Hepatocyte (in vitro differentiated cells): ENCODE results near the gene TELO2. TPM values are rescaled to one million over a fixed set of nuclear protein-coding genes. Genes with fewer than 3 reads are reported as not detected.

ENCODE experiments used
- DNase-seq: peaks from one replicate; pipeline ENCODE4 v3.0.0-alpha.2; 2016; ENCODE audit warnings: low spot score
- H2AFZ ChIP-seq: fragments of 200-600 bp; sonication (generic); 2 replicates; pipeline ENCODE4 v1.6.0; 2016; ENCODE audit warnings: antibody characterized with exemption, mild to moderate bottlenecking
- H3K27ac ChIP-seq: fragments of 200-600 bp; sonication (generic); 2 replicates; pipeline ENCODE4 v1.5.1; 2016; ENCODE audit warnings: mild to moderate bottlenecking
- H3K27me3 ChIP-seq: fragments of 200-600 bp; sonication (generic); 2 replicates; pipeline ENCODE4 v1.6.1; 2016
- H3K36me3 ChIP-seq: fragments of 200-600 bp; sonication (generic); replicated peaks from 2 replicates; pipeline ENCODE4 v1.5.1; 2016; ENCODE audit warnings: low read depth; ENCODE audit not compliant: insufficient read depth
- H3K4me1 ChIP-seq: fragments of 200-600 bp; sonication (generic); 2 replicates; pipeline ENCODE4 v1.5.1; 2016; ENCODE audit warnings: mild to moderate bottlenecking, moderate library complexity; ENCODE audit not compliant: insufficient read depth
- H3K4me2 ChIP-seq: fragments of 200-600 bp; sonication (generic); 2 replicates; pipeline ENCODE4 v1.6.0; 2016
- H3K4me3 ChIP-seq: fragments of 200-600 bp; sonication (generic); 2 replicates; pipeline ENCODE4 v1.5.1; 2016; ENCODE audit warnings: mild to moderate bottlenecking
- H3K79me2 ChIP-seq: fragments of 200-600 bp; sonication (generic); 2 replicates; pipeline ENCODE4 v1.6.0; 2017; ENCODE audit warnings: mild to moderate bottlenecking
- H3K9me2 ChIP-seq: fragments of 200-600 bp; sonication (generic); replicated peaks from 2 replicates; pipeline ENCODE4 v1.6.0; 2017; ENCODE audit warnings: mild to moderate bottlenecking; ENCODE audit not compliant: insufficient read depth
- H3K9me3 ChIP-seq: fragments of 200-600 bp; sonication (generic); 2 replicates; pipeline ENCODE4 v1.5.1; 2016; ENCODE audit warnings: low read depth, mild to moderate bottlenecking
- H4K20me1 ChIP-seq: fragments of 200-600 bp; sonication (generic); 2 replicates; pipeline ENCODE4 v1.6.0; 2016; ENCODE audit warnings: mild to moderate bottlenecking; ENCODE audit not compliant: insufficient read depth, poor library complexity, severe bottlenecking
- EZH2 ChIP-seq: fragments of 200-600 bp; sonication (generic); IDR thresholded peaks from 2 replicates; pipeline ENCODE4 v1.6.1; 2016; ENCODE audit warnings: antibody characterized with exemption, mild to moderate bottlenecking, borderline replicate concordance
- EZH2phosphoT487 ChIP-seq: fragments of 200-600 bp; sonication (generic); IDR thresholded peaks from one replicate; pipeline ENCODE4 v1.6.1; 2018; ENCODE audit warnings: antibody characterized with exemption, mild to moderate bottlenecking, low read depth, moderate library complexity; ENCODE audit not compliant: unreplicated experiment, severe bottlenecking
- WGBS: methylation state at CpG from one replicate; pipeline ENCODE4 v1.1.6; 2016; ENCODE audit warnings: low lambda C conversion rate; ENCODE audit errors: missing lambda C conversion rate; 5-methylcytosine and 5-hydroxymethylcytosine counted together
- polyA plus RNA-seq: library from polyadenylated mRNA; unstranded; fragments of >200 nt; fragmentation: Nextera tagmentation; extraction: Ambion mirVana; gene quantifications from 2 replicates; pipeline ENCODE4 v1.2.1, GENCODE V29; 2016
- total RNA-seq: library from RNA; depleted of rRNA; stranded (reverse); fragments of >200 nt; gene quantifications from 2 replicates; pipeline ENCODE4 v1.2.3, GENCODE V29; 2014
- TF ChIP-seq, protein P1 (sequence below): fragments of 200-600 bp; sonication (generic); IDR thresholded peaks from 2 replicates; pipeline ENCODE4 v1.5.1; 2016; ENCODE audit warnings: antibody characterized with exemption, mild to moderate bottlenecking; ENCODE audit not compliant: poor library complexity

The TELO2 gene
- total and polyA plus RNA-seq, 2 experiments from 2014 or later, result 22.8 to 50.9 TPM

DNA sequence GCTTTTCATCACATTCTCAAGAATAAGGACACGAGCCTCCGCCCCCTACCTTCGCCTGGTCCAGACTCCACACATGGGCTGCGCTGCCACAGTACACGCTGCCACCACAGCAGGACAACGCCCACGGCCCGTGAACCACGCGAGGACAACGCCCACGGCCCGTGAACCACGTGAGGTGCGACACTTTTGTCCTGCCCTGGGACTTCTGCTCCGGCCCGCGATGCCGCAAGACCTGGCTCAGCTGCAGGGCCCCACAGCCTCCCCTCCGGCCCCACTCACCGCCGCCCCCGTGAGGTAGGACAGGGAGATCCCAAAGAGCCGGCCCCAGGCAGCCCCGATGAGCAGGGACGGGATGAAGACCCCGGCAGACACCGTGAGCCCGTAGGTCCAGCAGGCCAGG is 42.9 kb upstream of the TELO2 start:
- no peak overlapping the region for H2AFZ ChIP-seq
- H3K9me3 ChIP-seq, result no peaks in the 10 kb centered on the region
- TF ChIP-seq EZH2phosphoT487, result no peak
- TF ChIP-seq, protein P1, sequence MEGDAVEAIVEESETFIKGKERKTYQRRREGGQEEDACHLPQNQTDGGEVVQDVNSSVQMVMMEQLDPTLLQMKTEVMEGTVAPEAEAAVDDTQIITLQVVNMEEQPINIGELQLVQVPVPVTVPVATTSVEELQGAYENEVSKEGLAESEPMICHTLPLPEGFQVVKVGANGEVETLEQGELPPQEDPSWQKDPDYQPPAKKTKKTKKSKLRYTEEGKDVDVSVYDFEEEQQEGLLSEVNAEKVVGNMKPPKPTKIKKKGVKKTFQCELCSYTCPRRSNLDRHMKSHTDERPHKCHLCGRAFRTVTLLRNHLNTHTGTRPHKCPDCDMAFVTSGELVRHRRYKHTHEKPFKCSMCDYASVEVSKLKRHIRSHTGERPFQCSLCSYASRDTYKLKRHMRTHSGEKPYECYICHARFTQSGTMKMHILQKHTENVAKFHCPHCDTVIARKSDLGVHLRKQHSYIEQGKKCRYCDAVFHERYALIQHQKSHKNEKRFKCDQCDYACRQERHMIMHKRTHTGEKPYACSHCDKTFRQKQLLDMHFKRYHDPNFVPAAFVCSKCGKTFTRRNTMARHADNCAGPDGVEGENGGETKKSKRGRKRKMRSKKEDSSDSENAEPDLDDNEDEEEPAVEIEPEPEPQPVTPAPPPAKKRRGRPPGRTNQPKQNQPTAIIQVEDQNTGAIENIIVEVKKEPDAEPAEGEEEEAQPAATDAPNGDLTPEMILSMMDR, result no peak
- TF ChIP-seq EZH2, result no peak
- H3K9me2 ChIP-seq, result no peaks in the 10 kb centered on the region
- no peaks in the 10 kb centered on the region for H3K27me3 ChIP-seq
- no peaks in the 10 kb centered on the region for H3K4me1 ChIP-seq
- 93% methylated on average over 28 of the region's 29 CpGs for whole genome bisulfite sequencing
- DNase-seq, result no peak
- no peak overlapping the region for H3K4me2 ChIP-seq
- no peaks in the 10 kb centered on the region for H3K36me3 ChIP-seq
- no peak overlapping the region for H3K27ac ChIP-seq
- H3K4me3 ChIP-seq, result no peak overlapping the region
- no peaks in the 10 kb centered on the region for H4K20me1 ChIP-seq
- H3K79me2 ChIP-seq, result no peaks in the 10 kb centered on the region

DNA sequence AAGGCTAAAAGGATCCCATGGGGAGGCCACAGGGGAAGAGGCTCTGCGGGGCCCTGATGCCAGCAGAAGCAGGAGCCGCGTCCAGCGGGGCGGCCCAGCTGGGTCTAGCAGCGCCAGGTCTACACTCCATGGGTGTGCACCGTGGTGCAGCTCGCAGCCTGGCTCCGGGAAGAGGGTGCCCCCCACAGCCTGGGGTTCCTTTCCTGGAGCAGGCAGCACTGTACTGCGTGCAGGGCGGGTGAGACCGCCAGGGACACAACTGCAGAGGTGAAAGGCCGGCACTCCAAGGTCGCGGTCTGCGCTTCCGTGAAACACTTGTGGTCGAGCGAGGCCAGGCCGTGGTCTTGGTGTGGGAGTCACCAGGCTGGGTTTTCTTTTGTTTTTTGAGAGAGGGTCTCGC is 42.3 kb upstream of the TELO2 start:
- H3K79me2 ChIP-seq, result no peaks in the 10 kb centered on the region
- H4K20me1 ChIP-seq, result no peaks in the 10 kb centered on the region
- no peaks in the 10 kb centered on the region for H3K27me3 ChIP-seq
- no peak for TF ChIP-seq EZH2phosphoT487
- TF ChIP-seq EZH2, result no peak
- TF ChIP-seq, protein P1, result no peak
- H3K36me3 ChIP-seq, result no peaks in the 10 kb centered on the region
- H3K9me3 ChIP-seq, result no peaks in the 10 kb centered on the region
- no peak overlapping the region for H3K4me2 ChIP-seq
- H3K9me2 ChIP-seq, result no peaks in the 10 kb centered on the region
- H3K4me3 ChIP-seq, result no peak overlapping the region
- H2AFZ ChIP-seq, result no peak overlapping the region
- no peaks in the 10 kb centered on the region for H3K4me1 ChIP-seq
- no peak overlapping the region for H3K27ac ChIP-seq
- 95% methylated on average over 21 of the region's 21 CpGs for WGBS
- no peak for DNase-seq

DNA sequence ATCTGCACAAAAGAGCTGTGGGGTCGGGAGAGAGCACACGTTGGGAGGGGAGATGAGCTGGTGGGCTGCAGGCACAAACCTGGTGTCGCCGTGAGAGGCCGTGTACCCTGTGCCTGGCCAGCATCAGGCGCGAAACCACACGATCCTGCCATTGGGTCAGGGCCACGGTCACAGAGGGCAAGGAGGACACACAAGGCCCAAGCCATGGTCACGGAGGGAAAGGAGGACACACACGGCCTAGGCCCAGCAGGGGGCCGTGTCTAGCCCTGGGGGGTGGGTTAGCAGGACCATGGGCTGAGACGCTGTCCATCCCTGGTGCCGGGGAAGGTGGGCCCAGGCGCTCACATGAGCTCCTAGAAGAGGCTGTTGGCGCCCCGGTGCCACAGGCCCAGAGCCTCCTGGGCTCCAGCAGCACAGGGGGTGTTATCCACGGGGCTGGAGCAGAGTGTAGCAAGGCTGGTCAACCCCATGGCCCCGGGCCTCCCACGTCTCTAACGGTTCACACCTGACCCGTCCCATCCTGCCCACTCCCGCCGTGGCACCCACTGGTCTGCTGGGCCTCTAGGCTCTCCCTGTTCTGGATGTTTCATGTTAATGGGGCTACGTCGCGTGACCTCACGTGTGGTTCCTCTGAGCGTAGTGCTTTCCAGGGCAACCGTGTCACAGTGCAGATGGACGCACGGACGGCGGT is 41.3 kb upstream of the TELO2 start:
- H3K4me3 ChIP-seq, result no peak overlapping the region
- no peaks in the 10 kb centered on the region for H3K9me2 ChIP-seq
- H3K27ac ChIP-seq, result no peak overlapping the region
- H3K9me3 ChIP-seq, result no peaks in the 10 kb centered on the region
- no peaks in the 10 kb centered on the region for H3K36me3 ChIP-seq
- H2AFZ ChIP-seq, result no peak overlapping the region
- no peaks in the 10 kb centered on the region for H3K79me2 ChIP-seq
- no peaks in the 10 kb centered on the region for H3K4me1 ChIP-seq
- TF ChIP-seq EZH2 (no peak), EZH2phosphoT487 (no peak)
- TF ChIP-seq, protein P1, result no peak
- H3K27me3 ChIP-seq, result no peaks in the 10 kb centered on the region
- H3K4me2 ChIP-seq, result no peak overlapping the region
- no peaks in the 10 kb centered on the region for H4K20me1 ChIP-seq
- 96% methylated on average over 32 of the region's 34 CpGs for whole genome bisulfite sequencing
- no peak for DNase-seq

DNA sequence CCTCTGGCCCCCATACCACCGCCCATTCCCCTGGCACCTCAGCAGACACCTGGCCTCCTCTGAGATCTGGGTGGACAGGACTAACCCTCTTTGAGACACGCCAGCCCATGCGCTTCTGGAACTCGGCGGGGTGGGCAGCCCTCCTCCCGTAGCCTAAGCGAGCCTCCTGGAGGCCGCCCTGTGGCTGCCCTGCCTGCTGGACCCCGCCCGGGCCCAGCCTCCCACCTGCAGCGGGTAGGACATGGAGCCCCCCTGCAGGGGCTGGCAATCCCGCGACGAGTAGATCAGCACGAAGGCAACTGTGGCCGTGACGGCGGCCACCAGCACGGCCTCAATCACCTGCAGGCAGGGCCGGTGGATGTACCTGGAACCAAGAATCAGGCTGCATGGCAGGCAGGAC is 40.6 kb upstream of the TELO2 start:
- Histone ChIP-seq H3K36me3 (no peaks in the 10 kb centered on the region), H2AFZ (no peak overlapping the region), H3K4me3 (no peak overlapping the region), H3K27me3 (no peaks in the 10 kb centered on the region), H3K4me2 (no peak overlapping the region), H3K27ac (no peak overlapping the region), H3K79me2 (no peaks in the 10 kb centered on the region), H4K20me1 (no peaks in the 10 kb centered on the region), H3K9me3 (no peaks in the 10 kb centered on the region), H3K4me1 (no peaks in the 10 kb centered on the region), H3K9me2 (no peaks in the 10 kb centered on the region)
- no peak for DNase-seq
- 95% methylated on average over 15 of the region's 20 CpGs for WGBS
- TF ChIP-seq EZH2 (no peak), EZH2phosphoT487 (no peak)
- TF ChIP-seq, protein P1, result no peak
